Measurements from ENCODE around the gene UQCC2. TPM values are rescaled to one million over a fixed set of nuclear protein-coding genes. Genes with fewer than 3 reads are reported as not detected.
A peak's percentile ranks its signal among the peaks of the same experiment; 100 is the strongest.

Gene UQCC2
- total RNA-seq (2021; fragmentation: NEBNext Ultra II Directional; extraction: Animal tissue kit (Norgen Biotek cat#: 25700)), result 100 to 1,000 TPM; 109 to 167 (median 140) TPM
- long read RNA-seq, transcript UQCC2-204 (4 exons, 1,314 nt), result major isoform, 72 of 78 reads
- long read RNA-seq, partial matches to known transcripts, result 2 of 78 reads
- long read RNA-seq, other reads (novel, unspliced or antisense), result 4 of 78 reads

GRCh38 chr6:33711140-33712129 is at the start of gene UQCC2:
Gene UQCC2 (minus strand): TSS chr6:33711700. CDS start chr6:33711686, 14 bp downstream.
- Mint-ChIP-seq H3K4me1 (ENCODE audit: low read depth) (peaks cover 27% of the 10 kb centered on the region), H3K36me3 (ENCODE audit: low read depth) (peaks cover 19% of the 10 kb centered on the region), H3K27ac (peak within 1 kb of the TSS; percentile 97), H3K27me3 (ENCODE audit: insufficient read depth) (peaks cover 5% of the 10 kb centered on the region), H3K9me3 (no peaks in the 10 kb centered on the region), H3K4me3 (peak within 1 kb of the TSS; percentile 98)
- peak; percentile 93 for DNase-seq
- peak; percentile 78 for TF ChIP-seq CTCF (IDR thresholded peaks at IDR 0.05)

GRCh38 chr6:33759887-33760629 is 48.6 kb upstream of the UQCC2 start:
- DNase-seq, result no peak
- Mint-ChIP-seq H3K36me3 (ENCODE audit: low read depth) (no peaks in the 10 kb centered on the region), H3K4me3 (no peak overlapping the region), H3K4me1 (ENCODE audit: low read depth) (peaks cover 17% of the 10 kb centered on the region), H3K27me3 (ENCODE audit: insufficient read depth) (peaks cover 10% of the 10 kb centered on the region; the same call in 1 of the 2 replicates), H3K9me3 (no peaks in the 10 kb centered on the region), H3K27ac (no peak overlapping the region)
- no peak for TF ChIP-seq CTCF (IDR thresholded peaks at IDR 0.05)

GRCh38 chr6:33758815-33759216 is 47.3 kb upstream of the UQCC2 start:
- Mint-ChIP-seq H3K9me3 (no peaks in the 10 kb centered on the region), H3K36me3 (ENCODE audit: low read depth) (no peaks in the 10 kb centered on the region), H3K27ac (no peak overlapping the region), H3K4me1 (ENCODE audit: low read depth) (peaks cover 17% of the 10 kb centered on the region), H3K4me3 (no peak overlapping the region), H3K27me3 (ENCODE audit: insufficient read depth) (peaks cover 10% of the 10 kb centered on the region; the same call in 1 of the 2 replicates)
- no peak for DNase-seq
- no peak for TF ChIP-seq CTCF (IDR thresholded peaks at IDR 0.05)

GRCh38 chr6:33757906-33758305 is 46.4 kb upstream of the UQCC2 start:
- no peaks in the 10 kb centered on the region for H3K9me3 Mint-ChIP-seq
- no peak for DNase-seq
- TF ChIP-seq CTCF (IDR thresholded peaks at IDR 0.05), result no peak
- no peaks in the 10 kb centered on the region for H3K36me3 Mint-ChIP-seq (ENCODE audit: low read depth)
- no peak overlapping the region for H3K4me3 Mint-ChIP-seq
- H3K4me1 Mint-ChIP-seq (ENCODE audit: low read depth), result peaks cover 17% of the 10 kb centered on the region
- H3K27me3 Mint-ChIP-seq (ENCODE audit: insufficient read depth), result peaks cover 9% of the 10 kb centered on the region; the same call in 1 of the 2 replicates
- no peak overlapping the region for H3K27ac Mint-ChIP-seq

GRCh38 chr6:33757113-33757512 is 45.6 kb upstream of the UQCC2 start:
- no peak for DNase-seq
- no peaks in the 10 kb centered on the region for H3K9me3 Mint-ChIP-seq
- peaks cover 12% of the 10 kb centered on the region for H3K4me1 Mint-ChIP-seq (ENCODE audit: low read depth)
- H3K27ac Mint-ChIP-seq, result no peak overlapping the region
- no peak overlapping the region for H3K4me3 Mint-ChIP-seq
- TF ChIP-seq CTCF (IDR thresholded peaks at IDR 0.05), result no peak
- peaks cover 9% of the 10 kb centered on the region; the same call in 1 of the 2 replicates for H3K27me3 Mint-ChIP-seq (ENCODE audit: insufficient read depth)
- no peaks in the 10 kb centered on the region for H3K36me3 Mint-ChIP-seq (ENCODE audit: low read depth)
